Activated CD8-positive, alpha-beta memory T cell treated with anti-CD3 and anti-CD28 coated beads for 36 hours (primary cell): ENCODE data around the gene MT1A. TPM values are rescaled to one million over a fixed set of nuclear protein-coding genes. Genes with fewer than 3 reads are reported as not detected.
"Not testable (repeated sequence)": the region's sequence is repeated elsewhere in the genome, so short reads cannot be mapped to it uniquely, and the experiment has no call there.

Experiments used
- CTCF ChIA-PET: fragments of 350-600 bp; sonication (Branson Sonifier 250); formaldehyde crosslinking; loops from one replicate; lab custom pipeline; 2021; ENCODE audit warnings: antibody characterized with exemption; lab: Charles Lee
- POLR2A ChIA-PET: fragments of 350-600 bp; sonication (Branson Sonifier 250); formaldehyde crosslinking; loops from one replicate; lab custom pipeline; 2021; ENCODE audit warnings: antibody characterized with exemption; lab: Charles Lee
- total RNA-seq, 2 experiments: library from RNA; stranded (reverse); gene quantifications; one replicate each; pipeline ENCODE4 v1.2.3, GENCODE V29; 2021

The MT1A gene
- total RNA-seq, 2 experiments from 2014 or later = 1.1 TPM; not detected in 1

DNA sequence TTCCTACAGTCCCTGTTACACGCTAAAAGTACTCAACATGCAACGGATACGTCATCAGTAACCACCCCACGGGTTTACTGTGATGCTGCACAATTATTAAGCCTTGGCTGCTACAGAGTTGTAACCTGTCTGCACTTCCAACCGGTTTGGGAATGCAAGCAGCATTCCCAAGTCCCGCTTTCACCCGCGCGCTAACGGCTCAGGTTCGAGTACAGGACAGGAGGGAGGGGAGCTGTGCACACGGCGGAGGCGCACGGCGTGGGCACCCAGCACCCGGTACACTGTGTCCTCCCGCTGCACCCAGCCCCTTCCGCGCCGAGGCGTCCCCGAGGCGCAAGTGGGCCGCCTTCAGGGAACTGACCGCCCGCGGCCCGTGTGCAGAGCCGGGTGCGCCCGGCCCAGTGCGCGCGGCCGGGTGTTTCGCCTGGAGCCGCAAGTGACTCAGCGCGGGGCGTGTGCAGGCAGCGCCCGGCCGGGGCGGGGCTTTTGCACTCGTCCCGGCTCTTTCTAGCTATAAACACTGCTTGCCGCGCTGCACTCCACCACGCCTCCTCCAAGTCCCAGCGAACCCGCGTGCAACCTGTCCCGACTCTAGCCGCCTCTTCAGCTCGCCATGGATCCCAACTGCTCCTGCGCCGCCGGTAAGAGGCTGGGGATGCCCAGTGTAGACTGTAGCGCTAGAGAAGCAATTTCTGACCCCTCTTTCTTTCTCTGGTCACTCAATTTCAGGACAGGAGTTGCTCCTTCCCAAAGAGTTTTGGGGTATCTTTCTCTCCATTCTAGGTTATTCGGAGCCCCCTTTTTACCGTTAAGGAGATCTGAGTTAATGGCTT is 30.2 kb upstream of the MT1A start, which contains the start of gene MT2A:
Gene MT2A, plus strand, starts transcription at position 542 of the 833 bp plus-strand sequence. Its CDS starts 72 bp downstream, at position 614.
- ChIA-PET CTCF (interaction anchor here (1.0 to 1.7 kb wide), 3 partner anchors 32 to 74 kb away, joined by 3 to 4 read pairs (median 4); partner anchors contain the start of gene MT1X), POLR2A (interaction anchor here (1.3 to 2.2 kb wide), 2 partner anchors 17 to 35 kb away, joined by 4 to 8 read pairs; partner anchors contain the start of gene MT1E)

DNA sequence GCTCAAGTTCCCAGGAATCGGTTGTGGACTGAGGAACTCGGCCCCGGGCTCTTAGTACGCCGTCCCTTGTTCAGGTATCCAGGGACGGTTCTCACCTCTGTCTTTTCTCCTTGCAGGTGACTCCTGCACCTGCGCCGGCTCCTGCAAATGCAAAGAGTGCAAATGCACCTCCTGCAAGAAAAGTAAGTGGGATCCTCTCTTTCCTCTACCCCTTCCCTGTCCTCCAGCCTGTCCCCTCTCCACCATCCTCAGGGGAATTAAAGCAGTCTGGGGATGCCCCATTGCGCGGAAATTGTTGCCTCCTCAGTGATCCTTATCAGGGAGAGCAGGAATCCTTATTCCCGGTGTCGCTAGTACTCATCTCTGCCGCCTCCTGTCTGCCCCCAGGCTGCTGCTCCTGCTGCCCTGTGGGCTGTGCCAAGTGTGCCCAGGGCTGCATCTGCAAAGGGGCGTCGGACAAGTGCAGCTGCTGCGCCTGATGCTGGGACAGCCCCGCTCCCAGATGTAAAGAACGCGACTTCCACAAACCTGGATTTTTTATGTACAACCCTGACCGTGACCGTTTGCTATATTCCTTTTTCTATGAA is 29.5 kb upstream of the MT1A start:
- ChIA-PET POLR2A (interaction anchor here (1.3 to 2.2 kb wide), 2 partner anchors 17 to 35 kb away, joined by 4 to 8 read pairs; partner anchors contain the start of gene MT1E), CTCF (interaction anchor here (0.6 to 1.7 kb wide), 5 partner anchors 8 to 73 kb away, joined by 3 to 5 read pairs (median 4); partner anchors contain the start of gene MT1X)

DNA sequence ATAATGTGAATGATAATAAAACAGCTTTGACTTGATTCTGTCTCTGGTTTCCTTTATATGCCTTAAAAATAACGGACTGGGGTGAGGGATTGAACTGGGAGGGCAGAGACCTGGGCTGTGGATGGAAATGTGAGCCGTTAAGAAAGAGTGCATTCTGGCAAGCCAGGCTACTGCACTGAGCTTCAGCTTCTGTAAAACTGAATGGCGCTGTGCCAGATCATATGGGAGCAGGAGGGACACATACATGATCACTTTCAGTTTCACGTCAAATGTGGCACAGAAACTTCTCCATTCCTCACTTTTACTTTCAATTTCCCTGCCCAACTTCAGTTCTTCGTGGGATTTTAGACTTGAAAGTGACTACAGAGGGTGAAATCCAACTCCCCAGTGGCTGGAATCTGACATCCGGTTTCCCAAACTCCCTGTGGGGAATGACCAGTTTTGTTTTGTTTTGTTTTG is 29.0 kb upstream of the MT1A start:
- CTCF ChIA-PET = interaction anchor here (0.6 to 1.3 kb wide), 2 partner anchors 8 to 13 kb away, joined by 3 to 5 read pairs; no protein-coding TSS in a partner anchor
- POLR2A ChIA-PET = interaction anchor here (2.2 kb wide), 1 partner anchor 16 kb away, joined by 8 read pairs; the partner anchor contains the start of gene MT1E

DNA sequence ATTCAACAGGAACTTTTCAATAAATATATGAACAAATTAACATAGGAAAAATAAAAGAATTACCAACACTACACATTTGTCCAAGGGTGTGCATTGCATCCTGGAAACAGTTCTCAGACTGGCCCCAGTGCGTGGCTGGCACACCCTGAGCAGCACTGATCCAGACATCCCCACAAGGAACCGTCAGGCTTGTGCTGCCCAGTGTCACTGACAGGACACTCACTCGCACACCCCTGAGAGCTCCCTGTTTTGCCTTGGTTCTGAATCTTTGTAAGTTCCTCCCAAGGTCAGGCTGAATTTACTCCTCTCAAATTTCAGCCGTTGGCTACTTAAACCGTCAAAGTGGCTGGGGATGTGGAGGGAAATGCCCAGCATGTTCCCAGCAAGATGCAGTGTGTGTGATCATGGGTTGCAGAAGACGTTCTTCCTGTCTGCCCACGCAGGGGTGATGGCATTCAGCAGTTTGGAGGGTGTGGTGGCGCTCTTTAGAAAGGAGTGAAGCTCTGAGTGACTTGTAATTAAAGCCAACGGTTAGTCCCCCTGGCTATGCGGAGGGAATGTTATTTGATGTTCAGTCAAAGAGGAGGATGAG is 28.4 kb upstream of the MT1A start:
- ChIA-PET POLR2A (interaction anchor here (2.2 kb wide), 1 partner anchor 15 kb away, joined by 8 read pairs; the partner anchor contains the start of gene MT1E), CTCF (interaction anchor here (1.3 kb wide), 1 partner anchor 9 kb away, joined by 5 read pairs; no protein-coding TSS in a partner anchor)

DNA sequence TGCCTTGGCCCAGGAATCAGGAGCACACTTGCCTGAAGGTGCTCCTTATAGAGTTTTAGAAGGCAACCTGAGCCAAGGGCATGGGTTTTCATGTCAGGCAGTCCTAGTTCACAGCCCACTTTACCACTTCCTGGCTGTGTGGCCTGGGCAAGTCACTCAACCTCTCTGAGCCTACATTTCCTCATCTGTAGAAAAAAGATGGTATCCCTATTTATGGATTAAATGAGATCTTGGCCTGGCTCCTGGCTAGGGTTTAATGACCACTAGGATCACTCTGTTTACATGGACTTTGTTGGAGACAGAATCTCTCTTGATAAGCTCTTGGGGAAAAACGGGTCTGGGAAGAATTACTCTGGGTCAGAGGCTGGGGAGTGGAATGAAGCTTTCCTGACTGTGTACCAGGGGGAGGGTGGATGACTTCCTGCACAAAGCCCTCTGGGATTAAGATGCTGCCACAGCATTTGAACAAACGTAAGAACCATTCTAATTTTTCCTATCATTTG is 27.8 kb upstream of the MT1A start:
- ChIA-PET CTCF (no interaction called here), POLR2A (interaction anchor here (0.6 kb wide), 1 partner anchor 254 kb away, joined by 5 read pairs; no protein-coding TSS in a partner anchor)

DNA sequence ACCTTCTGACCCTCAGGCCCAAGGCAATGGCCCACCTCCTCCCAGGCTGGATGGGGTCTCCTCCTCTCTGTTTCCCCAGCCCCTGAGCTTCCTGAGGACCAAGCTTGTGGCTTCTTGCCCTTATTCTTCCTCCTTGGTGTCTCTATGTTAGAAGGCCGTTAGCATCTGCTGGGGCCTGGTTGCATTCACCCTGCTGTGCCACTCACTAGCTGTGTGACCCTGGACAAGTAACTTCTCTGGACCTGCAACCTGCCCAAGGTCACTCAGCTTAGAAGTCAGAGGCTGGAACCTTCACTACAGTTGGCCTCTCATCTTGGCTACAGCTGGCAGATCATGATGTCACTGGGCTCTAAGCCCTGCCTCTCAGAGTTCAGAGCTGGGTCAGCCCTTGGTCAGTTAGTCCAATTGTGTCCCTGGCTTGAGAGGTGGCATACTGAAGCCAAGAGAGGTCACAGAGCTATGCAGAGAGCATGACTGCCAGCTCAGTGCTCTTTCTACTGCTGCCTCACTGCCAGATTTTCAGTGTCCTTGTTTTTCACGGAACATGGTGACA is 27.1 kb upstream of the MT1A start:
- ChIA-PET POLR2A (interaction anchor here (0.6 kb wide), 1 partner anchor 255 kb away, joined by 5 read pairs; no protein-coding TSS in a partner anchor), CTCF (interaction anchor here (1.6 kb wide), 1 partner anchor 91 kb away, joined by 5 read pairs; no protein-coding TSS in a partner anchor)

DNA sequence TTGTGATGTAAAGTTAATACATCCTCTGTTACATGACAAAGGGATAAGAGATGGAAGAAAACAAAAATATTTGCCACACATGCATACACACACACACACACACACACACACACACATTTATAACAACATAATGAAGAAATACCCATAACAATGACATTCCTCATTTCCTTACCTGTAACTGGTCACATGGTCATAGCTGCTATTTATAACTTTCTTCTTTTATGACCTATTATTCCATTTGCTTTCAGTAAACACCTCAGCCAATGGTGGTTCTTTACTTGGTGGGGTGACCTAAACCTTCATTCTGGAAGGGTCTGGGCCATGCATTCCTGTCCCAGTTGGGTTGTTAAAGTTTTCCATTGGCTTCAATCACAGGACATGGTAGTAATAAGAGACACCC is 24.8 kb upstream of the MT1A start:
- POLR2A ChIA-PET = no interaction called here

DNA sequence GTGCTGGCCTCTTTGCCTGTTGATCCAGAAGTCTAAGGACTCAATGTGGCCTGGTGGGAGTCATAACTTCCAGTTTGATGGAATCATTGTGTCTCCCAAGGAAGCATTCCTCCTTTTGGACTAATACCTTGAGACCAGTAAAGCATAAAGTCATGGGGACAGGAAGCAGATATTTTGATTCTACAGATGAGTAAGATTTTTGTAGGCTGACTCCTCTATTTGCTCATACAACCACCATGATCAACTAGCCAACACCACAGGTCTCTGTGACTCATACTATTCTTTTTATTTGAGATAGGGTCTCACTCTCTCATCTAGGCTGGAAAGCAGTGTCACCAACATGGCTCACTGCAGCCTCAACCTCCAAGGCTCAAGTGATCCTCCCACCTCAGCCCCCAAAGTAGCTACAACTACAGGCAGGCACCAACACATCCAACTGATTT is 23.9 kb upstream of the MT1A start:
- CTCF ChIA-PET = no interaction called here
- POLR2A ChIA-PET = interaction anchor here (0.5 kb wide), 1 partner anchor 113 kb away, joined by 6 read pairs; no protein-coding TSS in a partner anchor

More for the DNA sequence above, 24.8 kb upstream of the MT1A start:
- CTCF ChIA-PET = interaction anchor here (0.7 to 1.6 kb wide), 2 partner anchors 12 to 22 kb away, joined by 3 to 4 read pairs; partner anchors contain the start of gene MT1E

DNA sequence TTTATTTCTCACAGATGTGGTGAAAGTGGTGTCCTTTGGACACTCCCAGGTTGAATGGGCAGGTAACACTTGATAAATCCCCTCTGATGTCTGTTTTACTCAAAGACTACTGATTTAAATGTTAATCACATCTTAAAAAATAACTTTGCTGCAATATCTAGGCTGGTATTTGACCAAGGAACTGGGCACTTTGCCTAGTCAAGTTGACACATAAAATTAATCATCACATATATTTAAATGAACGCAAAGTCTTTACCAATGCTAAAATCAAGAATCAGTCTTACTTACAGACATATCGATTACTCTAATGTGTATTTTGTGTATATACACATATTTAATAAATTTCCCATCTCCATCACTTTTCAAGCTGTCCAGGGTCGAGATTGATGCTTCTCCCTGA is 23.1 kb upstream of the MT1A start:
- ChIA-PET CTCF (no interaction called here), POLR2A (interaction anchor here (0.5 kb wide), 1 partner anchor 112 kb away, joined by 6 read pairs; no protein-coding TSS in a partner anchor)

DNA sequence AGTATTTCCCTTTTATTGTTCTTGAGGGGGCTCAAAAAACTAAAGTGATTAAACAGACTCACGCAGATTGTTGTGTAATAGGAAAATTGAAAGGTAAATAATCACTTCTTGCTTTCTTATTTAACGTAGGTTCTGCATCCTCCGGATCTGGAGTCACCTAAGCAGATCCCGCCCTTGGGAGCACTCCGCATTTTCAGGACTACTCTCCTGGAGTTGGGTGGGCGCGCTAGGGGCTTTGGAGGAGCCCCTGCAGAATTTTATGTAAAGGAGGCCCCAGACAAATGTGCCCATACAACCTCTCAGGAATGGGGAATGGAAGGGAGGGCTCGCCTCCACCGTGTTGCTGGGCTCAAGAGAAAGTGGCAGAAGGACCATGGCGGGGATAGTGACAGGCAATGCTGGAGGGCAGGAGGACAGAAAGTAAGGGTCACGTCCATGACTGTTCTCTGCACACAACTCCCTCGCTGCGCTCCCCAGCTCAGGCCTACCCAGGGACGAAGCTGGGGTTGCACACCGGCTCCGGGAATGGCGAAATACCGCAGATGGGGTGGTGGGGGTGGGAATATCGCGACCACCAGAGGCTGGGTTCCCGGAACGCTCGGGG is 21.8 kb upstream of the MT1A start:
- POLR2A ChIA-PET = no interaction called here
- CTCF ChIA-PET = interaction anchor here (0.6 to 0.7 kb wide), 3 partner anchors 80 to 1132 kb away, joined by 3 to 5 read pairs (median 3); no protein-coding TSS in a partner anchor

DNA sequence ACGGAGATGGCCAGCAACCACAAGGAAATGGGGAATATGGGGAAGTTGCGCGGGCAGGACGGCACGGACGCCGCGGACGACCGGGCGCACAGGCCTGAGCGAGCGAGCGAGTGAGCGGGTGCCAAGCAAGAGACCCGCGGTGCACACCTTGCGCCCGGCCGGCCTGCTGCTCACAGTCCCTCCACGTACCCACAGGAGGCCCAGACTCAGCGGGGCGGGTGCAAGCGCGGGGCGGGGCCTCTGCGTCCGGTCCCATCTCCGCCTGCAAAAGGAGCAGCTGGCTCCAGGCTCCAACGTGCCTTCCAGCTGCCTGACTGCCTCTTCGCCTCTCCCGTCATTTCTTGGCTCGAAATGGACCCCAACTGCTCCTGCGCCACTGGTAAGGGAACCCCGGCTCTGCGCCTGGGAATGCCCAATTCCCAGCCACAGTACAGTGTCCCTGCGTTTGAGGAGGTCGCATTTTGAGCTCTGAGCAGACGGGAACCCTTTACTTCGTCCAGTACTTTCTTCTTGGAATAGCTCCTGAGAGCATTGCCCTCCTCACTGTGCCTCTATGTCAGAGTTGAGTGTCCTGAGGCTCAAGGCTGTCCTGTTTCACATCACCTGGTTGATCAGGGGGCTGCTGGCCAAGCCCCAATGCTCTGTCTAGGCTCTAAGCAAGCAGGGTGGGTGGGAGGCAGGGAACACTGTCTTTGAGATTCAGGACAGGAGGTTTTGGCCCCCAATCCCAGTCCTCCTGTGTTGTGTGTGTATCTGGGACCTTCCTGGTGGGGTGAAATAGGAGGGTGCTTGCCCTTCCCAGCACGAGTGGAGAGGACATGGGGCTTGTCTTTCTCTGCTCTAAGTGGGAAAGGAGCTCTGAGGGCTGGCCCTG is 21.0 kb upstream of the MT1A start:
- CTCF ChIA-PET = interaction anchor here (0.6 to 0.7 kb wide), 2 partner anchors 81 to 120 kb away, joined by 3 read pairs; no protein-coding TSS in a partner anchor
- POLR2A ChIA-PET = no interaction called here

DNA sequence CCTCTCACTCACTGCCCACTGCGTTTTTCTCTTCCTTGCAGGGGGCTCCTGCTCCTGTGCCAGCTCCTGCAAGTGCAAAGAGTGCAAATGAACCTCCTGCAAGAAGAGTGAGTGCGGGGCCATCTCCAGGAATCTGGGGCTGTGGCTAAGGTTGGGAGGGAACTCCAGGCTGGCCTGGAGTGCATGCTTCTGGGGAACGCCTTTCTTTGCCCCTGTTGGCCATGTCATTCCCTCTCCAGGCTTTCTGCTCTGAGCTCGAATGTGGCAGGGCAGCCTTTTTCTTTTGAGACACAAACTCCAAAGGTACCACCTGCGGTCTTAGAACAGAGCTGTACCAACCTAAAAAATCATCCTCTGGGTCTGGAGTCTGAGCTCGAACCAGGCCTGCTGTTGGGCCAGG is 20.3 kb upstream of the MT1A start:
- ChIA-PET POLR2A (no interaction called here), CTCF (no interaction called here)

DNA sequence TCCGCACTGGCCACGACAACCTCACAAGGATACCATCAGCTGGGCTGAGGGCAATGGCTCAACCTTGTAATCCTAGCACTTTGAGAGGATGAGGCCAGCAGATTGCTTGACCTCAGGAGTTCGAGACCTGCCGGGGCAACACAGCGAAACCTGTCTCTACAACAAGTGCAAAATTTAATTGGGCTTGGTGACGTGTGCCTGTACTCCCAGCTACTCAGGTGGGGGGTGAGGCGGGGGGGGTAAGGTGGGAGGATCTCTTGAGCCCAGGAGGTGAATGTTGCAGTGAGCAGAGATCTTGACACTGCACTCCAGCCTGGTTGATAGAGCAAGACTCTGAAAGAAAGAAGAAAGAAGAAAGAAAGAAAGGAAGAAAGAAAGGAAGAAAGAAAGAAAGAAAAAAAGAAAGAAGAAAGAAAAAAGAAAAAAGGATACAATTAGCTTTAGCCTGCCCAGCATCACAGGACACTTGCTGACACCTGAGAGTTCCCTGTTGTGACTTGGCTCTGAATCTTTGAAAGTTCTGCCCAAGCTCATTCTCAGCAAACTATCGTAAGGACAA is 18.0 kb upstream of the MT1A start:
- CTCF ChIA-PET = no interaction called here
- POLR2A ChIA-PET = no interaction called here

DNA sequence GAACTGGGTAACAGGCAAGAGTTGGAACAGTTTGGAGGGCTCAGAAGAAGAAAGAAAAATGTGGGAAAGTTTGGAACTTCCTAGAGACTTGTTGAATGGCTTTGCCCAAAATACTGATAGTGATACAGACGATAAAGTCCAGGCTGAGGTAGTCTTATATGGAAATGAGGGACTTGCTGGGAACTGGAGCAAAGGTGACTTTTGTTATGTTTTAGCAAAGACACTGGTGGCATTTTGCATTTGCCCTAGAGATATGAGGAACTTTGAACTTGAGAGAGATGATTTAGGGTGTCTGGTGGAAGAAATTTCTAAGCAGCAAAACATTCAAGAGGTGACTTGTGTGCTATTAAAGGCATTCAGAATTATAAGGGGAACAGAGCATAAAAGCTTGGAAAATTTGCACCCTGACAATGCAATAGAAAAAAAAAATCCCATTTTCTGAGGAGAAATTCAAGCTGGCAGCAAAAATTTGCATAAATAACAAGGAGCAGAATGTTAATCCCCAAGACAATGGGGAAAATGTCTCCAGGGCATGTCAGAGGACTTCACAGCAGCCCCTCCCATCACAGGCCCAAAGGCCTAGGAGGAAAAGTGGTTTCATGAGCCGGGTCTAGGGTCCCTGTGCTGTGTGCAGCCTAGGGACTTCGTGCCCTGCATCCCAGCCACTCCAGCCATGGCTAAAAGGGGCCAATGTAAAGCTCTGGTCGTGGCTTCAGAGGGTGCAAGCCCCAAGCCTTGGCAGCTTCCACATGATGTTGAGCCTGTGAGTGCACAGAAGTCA is 16.6 kb upstream of the MT1A start:
- CTCF ChIA-PET = interaction anchor here (1.1 kb wide), 1 partner anchor 80 kb away, joined by 3 read pairs; no protein-coding TSS in a partner anchor
- POLR2A ChIA-PET = not testable (repeated sequence)

DNA sequence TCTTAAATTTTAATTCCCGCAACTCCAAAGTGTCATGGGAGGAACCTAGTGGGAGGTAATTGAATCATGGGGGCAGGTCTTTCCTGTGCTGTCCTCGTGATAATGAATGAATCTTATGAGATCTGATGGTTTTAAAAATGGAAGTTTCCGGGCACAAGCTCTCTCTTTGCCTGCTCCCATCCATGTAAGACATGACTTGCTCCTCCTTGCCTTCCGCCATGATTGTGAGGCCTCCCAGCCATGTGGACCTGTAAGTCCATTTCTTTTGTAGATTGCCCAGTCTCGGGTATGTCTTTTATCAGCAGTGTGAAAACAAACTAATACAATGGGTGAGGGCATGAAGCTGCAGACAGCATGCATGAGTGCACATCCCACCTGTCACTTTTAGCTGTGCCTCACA is 15.3 kb upstream of the MT1A start:
- POLR2A ChIA-PET = not testable (repeated sequence)
- CTCF ChIA-PET = interaction anchor here (1.4 kb wide), 2 partner anchors 11 to 79 kb away, joined by 3 read pairs; no protein-coding TSS in a partner anchor
